GM19328 (cell line): ENCODE data around the gene CRYBG2.
"Not testable (repeated sequence)": the region's sequence is repeated elsewhere in the genome, so short reads cannot be mapped to it uniquely, and the experiment has no call there.

Experiments used
- ATAC-seq: cut with Tn5 transposase; IDR thresholded peaks from one replicate; pipeline ENCODE4 v1.9.1; 2021; ENCODE audit warnings: mild to moderate bottlenecking, moderate library complexity; ENCODE audit not compliant: unreplicated experiment

CRYBG2 gene

GRCh38 chr1:26353976-26354820, at the start of gene CRYBG2:
TSS of gene CRYBG2 (minus strand) at chr1:26354130. CDS start at chr1:26346657, 7,473 bp downstream.
- no peak for ATAC-seq

GRCh38 chr1:26403656-26404055, 49.7 kb upstream of the CRYBG2 start:
- ATAC-seq, result no peak

GRCh38 chr1:26401891-26402290, 48.0 kb upstream of the CRYBG2 start:
- ATAC-seq, result no peak

GRCh38 chr1:26399034-26399433, 45.1 kb upstream of the CRYBG2 start:
- no peak for ATAC-seq

GRCh38 chr1:26395754-26396153, 41.8 kb upstream of the CRYBG2 start:
- ATAC-seq, result no peak

- ATAC-seq, result no peak
These were observed 37.5 kb upstream of the CRYBG2 start for GRCh38 chr1:26391450-26391849.

GRCh38 chr1:26389604-26390247, 35.8 kb upstream of the CRYBG2 start:
- no peak for ATAC-seq

- no peak for ATAC-seq
These were observed 35.0 kb upstream of the CRYBG2 start for GRCh38 chr1:26388791-26389445.

- ATAC-seq, result no peak
These were observed 33.5 kb upstream of the CRYBG2 start for GRCh38 chr1:26387447-26387846.

- not testable (repeated sequence) for ATAC-seq
These were observed 31.1 kb upstream of the CRYBG2 start for GRCh38 chr1:26385063-26385462.

- ATAC-seq, result no peak
These were observed 30.1 kb upstream of the CRYBG2 start for GRCh38 chr1:26384076-26384475.

GRCh38 chr1:26378879-26379251, 24.9 kb upstream of the CRYBG2 start:
- ATAC-seq, result no peak

- peak; percentile 73 for ATAC-seq
These were observed 24.4 kb upstream of the CRYBG2 start for GRCh38 chr1:26378088-26378878.

GRCh38 chr1:26376050-26376449, 22.1 kb upstream of the CRYBG2 start:
- no peak for ATAC-seq

GRCh38 chr1:26375081-26375480, 21.2 kb upstream of the CRYBG2 start:
- no peak for ATAC-seq

GRCh38 chr1:26374361-26374760, 20.4 kb upstream of the CRYBG2 start:
- ATAC-seq, result not testable (repeated sequence)

GRCh38 chr1:26373789-26374188, 19.9 kb upstream of the CRYBG2 start:
- ATAC-seq, result no peak

- no peak for ATAC-seq
These were observed 19.4 kb upstream of the CRYBG2 start for GRCh38 chr1:26373281-26373680.

- not testable (repeated sequence) for ATAC-seq
These were observed 18.7 kb upstream of the CRYBG2 start, which contains the start of gene ZNF683 for GRCh38 chr1:26372611-26373010. TSS of gene ZNF683 (minus strand) at chr1:26372750. CDS start at chr1:26368571, 4,179 bp downstream.

- ATAC-seq, result no peak
These were observed 18.1 kb upstream of the CRYBG2 start for GRCh38 chr1:26372039-26372438.
